Vagina (tissue), 2 donors: ENCODE measurements around the gene CXorf51B. TPM values are rescaled to one million over a fixed set of nuclear protein-coding genes. Genes with fewer than 3 reads are reported as not detected.
"Not testable (repeated sequence)": the region's sequence is repeated elsewhere in the genome, so short reads cannot be mapped to it uniquely, and the experiment has no call there.

Experiments used
- DNase-seq, 2 donors: peaks; one replicate each; pipeline ENCODE4 v3.0.0-alpha.2; 2017; ENCODE audit errors: extremely low spot score in 2 of 2
- H3K27ac ChIP-seq: fragments of 200-600 bp; sonication (generic); one replicate; pipeline ENCODE4 v1.5.1; 2019
- H3K27me3 ChIP-seq: fragments of 200-600 bp; sonication (generic); one replicate; pipeline ENCODE4 v1.5.1; 2019
- H3K36me3 ChIP-seq, 2 donors: fragments of 200-600 bp; sonication (generic); one replicate each; pipeline ENCODE4 v1.5.1; 2017 to 2019
- H3K4me1 ChIP-seq: fragments of 200-600 bp; sonication (generic); one replicate; pipeline ENCODE4 v1.5.1; 2019
- H3K4me3 ChIP-seq, 2 donors: fragments of 200-600 bp; sonication (generic); 1 replicate in 1 of 2; 2 replicates in 1 of 2; pipeline ENCODE4 v1.5.1; 2016 to 2019
- H3K9me3 ChIP-seq: fragments of 200-600 bp; sonication (generic); one replicate; pipeline ENCODE4 v1.5.1; 2019
- CTCF ChIP-seq, 3 experiments: fragments of 450-650 bp in 2 of 3; fragments of 200-600 bp in 1 of 3; sonication (generic) in 1 of 3; IDR thresholded peaks; one replicate each; pipeline ENCODE4 v1.5.1; 2017 to 2019; ENCODE audit warnings: antibody characterized with exemption in 3 of 3, mild to moderate bottlenecking in 2 of 3, moderate library complexity in 2 of 3
- POLR2A ChIP-seq, 2 donors: fragments of 450-650 bp; IDR thresholded peaks; one replicate each; pipeline ENCODE4 v1.6.1; 2017; ENCODE audit warnings: antibody characterized with exemption in 2 of 2, mild to moderate bottlenecking in 2 of 2, moderate library complexity in 2 of 2
- POLR2AphosphoS5 ChIP-seq, 2 donors: sonication (generic); formaldehyde crosslinking; IDR thresholded peaks; one replicate each; pipeline ENCODE4 v1.9.0; 2017; ENCODE audit warnings: antibody characterized with exemption in 2 of 2, mild to moderate bottlenecking in 2 of 2, low read depth in 1 of 2; ENCODE audit not compliant: insufficient read depth in 1 of 2
- intact Hi-C: fragments of 100-400 bp; cut with DNase I; formaldehyde crosslinking; loops from one replicate; pipeline ENCODE4 v1.15.1; 2023
- total RNA-seq: library from RNA; depleted of rRNA; stranded (reverse); fragments of >200 nt; gene quantifications from one replicate; pipeline ENCODE4 v1.2.3, GENCODE V29; 2016

Gene CXorf51B
- not detected for total RNA-seq

DNA sequence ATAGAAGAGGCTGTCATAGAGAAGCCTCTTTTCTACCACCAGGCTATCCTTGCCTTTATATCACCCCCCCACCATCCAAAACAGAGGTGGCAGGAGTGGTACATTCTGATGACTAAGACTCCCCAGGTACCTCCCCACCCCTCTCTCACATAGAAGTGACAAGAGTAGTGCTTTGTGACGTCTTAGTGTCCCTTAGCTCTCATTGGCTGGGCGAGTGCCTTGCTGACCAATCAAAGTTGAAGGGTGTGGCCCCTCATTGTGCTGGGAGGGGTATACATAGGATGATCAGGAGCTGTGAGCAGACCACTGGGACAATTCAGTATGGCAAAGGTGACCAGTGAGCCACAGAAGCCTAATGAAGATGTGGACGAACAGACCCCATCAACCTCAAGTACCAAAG, at the start of gene CXorf51B:
Gene CXorf51B (plus strand): TSS at position 301 of the 400 bp plus-strand sequence. CDS start 21 bp downstream, at position 322.
- H3K27ac ChIP-seq, H3K4me1 ChIP-seq, H3K36me3 ChIP-seq, DNase-seq, H3K9me3 ChIP-seq, H3K4me3 ChIP-seq, intact Hi-C loops, H3K27me3 ChIP-seq: not testable (repeated sequence)

DNA sequence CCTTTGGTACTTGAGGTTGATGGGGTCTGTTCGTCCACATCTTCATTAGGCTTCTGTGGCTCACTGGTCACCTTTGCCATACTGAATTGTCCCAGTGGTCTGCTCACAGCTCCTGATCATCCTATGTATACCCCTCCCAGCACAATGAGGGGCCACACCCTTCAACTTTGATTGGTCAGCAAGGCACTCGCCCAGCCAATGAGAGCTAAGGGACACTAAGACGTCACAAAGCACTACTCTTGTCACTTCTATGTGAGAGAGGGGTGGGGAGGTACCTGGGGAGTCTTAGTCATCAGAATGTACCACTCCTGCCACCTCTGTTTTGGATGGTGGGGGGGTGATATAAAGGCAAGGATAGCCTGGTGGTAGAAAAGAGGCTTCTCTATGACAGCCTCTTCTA, 5.1 kb downstream of the CXorf51B start, which contains the start of gene CXorf51A:
Gene CXorf51A (minus strand): TSS at position 101 of the 400 bp plus-strand sequence. CDS start 21 bp downstream, at position 80.
- H3K27ac ChIP-seq, H3K4me1 ChIP-seq, intact Hi-C loops, H3K27me3 ChIP-seq, DNase-seq, H3K9me3 ChIP-seq, H3K4me3 ChIP-seq, H3K36me3 ChIP-seq: not testable (repeated sequence)

DNA sequence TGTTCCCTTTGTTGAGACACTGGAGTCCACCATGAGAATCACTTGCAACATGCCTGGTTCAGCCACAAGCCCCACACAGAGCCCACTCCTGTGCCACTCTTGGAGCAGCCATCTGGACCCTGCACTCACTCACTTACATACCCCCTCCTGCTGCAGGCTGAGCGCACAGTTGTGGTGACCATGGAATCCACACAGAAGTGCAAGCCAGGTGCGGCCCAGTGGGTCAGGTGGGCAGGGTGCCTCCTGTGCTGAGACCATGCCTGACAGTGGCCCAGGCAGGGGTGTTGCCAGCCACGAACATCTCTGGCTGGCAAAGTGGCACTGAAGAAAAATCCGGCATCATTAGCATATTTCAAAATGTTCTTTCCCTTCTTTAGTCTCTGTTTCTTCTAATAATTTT, 22.4 kb downstream of the CXorf51B start:
- Histone ChIP-seq H3K27me3 (no peaks in the 10 kb centered on the region), H3K4me1 (no peaks in the 10 kb centered on the region), H3K36me3 (no peaks in the 10 kb centered on the region), H3K27ac (no peak overlapping the region), H3K4me3 (no peak overlapping the region), H3K9me3 (no peaks in the 10 kb centered on the region)
- DNase-seq, result no peak
- TF ChIP-seq CTCF (IDR thresholded peaks at IDR 0.05) (no peak), POLR2AphosphoS5 (IDR thresholded peaks at IDR 0.05; ENCODE audit: insufficient read depth in 1 of 2, low read depth in 1 of 2) (no peak), POLR2A (IDR thresholded peaks at IDR 0.05) (no peak)
- intact Hi-C loops, result no loop called here

- Histone ChIP-seq H3K9me3 (no peaks in the 10 kb centered on the region), H3K4me3 (no peak overlapping the region), H3K27ac (no peak overlapping the region), H3K36me3 (no peaks in the 10 kb centered on the region), H3K27me3 (no peaks in the 10 kb centered on the region), H3K4me1 (no peaks in the 10 kb centered on the region)
- no peak for DNase-seq
- TF ChIP-seq POLR2A (IDR thresholded peaks at IDR 0.05) (no peak), POLR2AphosphoS5 (IDR thresholded peaks at IDR 0.05; ENCODE audit: insufficient read depth in 1 of 2, low read depth in 1 of 2) (no peak), CTCF (IDR thresholded peaks at IDR 0.05) (no peak)
- intact Hi-C loops, result no loop called here
Observed at GRCh38 chrX:146854281-146854680, 44.7 kb downstream of the CXorf51B start.

Other genes with a start within 250 kb of the CXorf51B start
- not detected for gene CXorf51A, start 5.0 kb downstream of the CXorf51B start, total RNA-seq